Fibroblast of upper back skin (primary cell): ENCODE data around the gene GTPBP6.
"Not testable (repeated sequence)": the region's sequence is repeated elsewhere in the genome, so short reads cannot be mapped to it uniquely, and the experiment has no call there.

Experiments used
- DNase-seq: peaks from one replicate; pipeline ENCODE4 v3.0.0-alpha.2; 2013

GTPBP6 gene

DNA sequence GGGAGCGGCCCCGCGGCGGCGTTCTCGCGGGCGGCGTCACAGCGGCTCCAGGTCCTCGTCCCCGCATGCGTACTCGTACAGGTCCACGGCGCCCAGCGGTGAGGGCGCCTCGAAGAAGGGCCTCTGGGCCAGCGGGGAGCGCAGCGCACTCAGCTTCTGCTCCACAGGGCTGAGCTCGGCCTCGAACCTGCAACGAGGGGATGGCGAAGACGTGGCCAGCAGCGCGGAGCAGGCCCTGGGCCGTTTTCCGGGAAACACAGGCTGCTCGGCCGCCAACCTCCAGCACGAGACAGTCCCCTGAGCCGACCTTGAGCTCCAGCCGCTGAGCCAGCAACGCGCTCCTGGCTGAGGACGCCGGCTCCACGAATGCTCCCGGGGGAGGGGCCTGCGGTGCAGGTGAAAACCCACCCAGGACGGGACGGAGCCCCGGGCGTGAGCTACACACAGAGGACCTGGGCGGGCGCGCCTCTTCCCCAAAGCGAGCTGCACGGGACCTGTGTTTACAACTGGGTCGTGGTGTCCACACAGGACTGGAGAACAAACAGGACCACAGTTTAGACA, 15.8 kb upstream of the GTPBP6 start:
- no peak for DNase-seq

GRCh38 chrX:333611-334311, 15.2 kb upstream of the GTPBP6 start:
- no peak for DNase-seq

DNA sequence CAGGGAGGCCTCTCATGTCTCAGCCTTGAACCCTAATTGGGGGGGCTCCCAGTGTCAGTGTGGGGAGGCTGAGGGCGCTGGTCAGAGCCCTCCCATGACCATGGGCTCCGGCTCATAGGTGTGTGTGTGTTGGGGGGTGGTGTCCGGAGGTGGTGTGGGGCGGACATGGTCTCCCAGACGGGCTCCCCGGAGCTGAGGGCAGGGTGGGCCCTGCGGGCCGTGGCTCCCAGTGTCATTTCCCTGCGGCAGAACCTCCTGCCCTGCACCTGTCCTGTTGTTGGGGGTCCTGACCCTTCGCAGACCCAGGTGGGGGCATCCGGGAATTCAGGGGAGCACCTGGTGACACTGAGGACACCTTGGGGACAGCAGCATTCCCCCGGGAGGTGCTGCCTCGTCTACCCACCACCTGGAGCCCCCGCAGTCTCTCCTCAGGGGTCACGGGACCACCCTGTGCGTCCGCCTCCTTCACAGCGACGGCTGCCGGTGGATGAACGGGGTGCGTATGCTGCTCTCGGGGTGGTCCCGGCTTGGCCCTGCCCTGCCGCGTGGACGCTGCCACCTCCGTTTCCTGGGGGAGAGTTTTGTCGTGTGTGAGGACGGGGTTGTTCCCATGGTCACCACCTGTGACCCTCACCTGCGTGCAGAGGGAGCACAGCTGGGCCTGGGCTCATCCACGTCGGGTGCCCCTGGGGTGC, 14.5 kb upstream of the GTPBP6 start:
- DNase-seq, result no peak

GRCh38 chrX:332496-332860, 13.9 kb upstream of the GTPBP6 start:
- DNase-seq, result no peak

DNA sequence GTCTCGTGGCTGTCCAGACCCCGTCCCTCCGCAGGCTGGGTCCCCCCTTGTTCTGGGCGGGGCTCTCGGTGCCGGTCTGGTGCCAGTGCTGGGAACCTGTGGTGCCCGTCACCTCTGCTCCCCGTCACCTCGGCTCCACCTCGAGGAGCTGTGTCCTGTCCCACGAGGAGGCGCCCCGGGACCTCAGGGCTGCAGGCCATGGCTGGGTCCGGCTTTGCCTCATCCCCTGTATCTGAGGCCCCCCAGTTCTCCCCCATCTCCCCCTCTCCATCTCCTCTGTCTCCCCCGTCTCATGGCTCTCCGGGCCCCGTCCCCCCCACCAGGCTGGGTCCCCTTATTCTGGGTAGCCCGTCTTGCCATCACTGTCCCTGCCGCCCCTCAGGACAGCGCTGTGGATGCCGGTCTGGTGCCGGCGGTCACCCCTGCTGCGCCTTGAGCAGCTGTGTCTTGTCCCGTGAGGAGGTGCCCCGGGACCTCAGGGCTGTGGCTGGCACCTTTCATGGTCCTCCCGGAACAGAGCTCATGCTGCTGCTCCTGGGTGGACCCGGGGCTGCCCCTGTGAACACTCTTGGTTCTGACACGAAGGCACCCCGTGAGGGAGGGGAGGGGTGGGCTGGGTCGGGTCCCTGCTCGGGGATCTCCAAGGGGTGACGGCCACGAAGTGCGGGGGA, 13.4 kb upstream of the GTPBP6 start:
- no peak for DNase-seq

DNA sequence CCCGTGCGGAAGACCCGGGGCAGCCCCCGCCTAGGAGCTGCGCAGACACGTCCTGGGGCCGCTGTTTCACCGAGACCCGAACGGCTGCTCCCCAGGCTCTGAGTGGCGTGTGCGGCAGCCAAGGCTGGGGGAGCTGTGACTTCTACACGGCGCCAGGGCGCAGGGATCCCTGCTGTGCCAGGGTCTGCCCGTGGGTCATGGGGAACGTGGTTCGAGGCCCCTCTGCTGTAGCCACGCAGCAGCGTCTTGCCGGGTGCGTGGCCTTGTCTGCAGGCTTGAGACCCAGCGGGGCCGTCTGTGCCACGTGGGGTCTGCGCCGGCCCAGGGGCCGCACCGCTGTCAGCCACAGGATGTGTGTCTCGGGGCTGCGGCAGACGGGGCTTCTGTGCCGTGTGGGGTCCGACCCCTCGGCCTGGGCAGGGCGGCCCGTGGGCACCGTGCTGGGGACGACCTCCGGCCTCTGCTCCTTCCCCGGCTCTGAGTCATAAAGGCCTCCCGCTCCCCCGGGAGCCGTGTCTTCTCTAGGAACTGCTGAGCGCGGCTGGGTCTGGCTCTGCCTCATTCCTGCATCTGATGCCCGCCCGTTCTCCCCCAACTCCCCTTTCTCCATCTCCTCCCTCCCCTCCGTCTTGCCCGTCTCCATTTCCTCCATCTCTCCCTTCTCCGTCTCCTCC, 12.7 kb upstream of the GTPBP6 start:
- DNase-seq, result peak; percentile 63

- no peak for DNase-seq
Measured at GRCh38 chrX:330726-331150, 12.1 kb upstream of the GTPBP6 start.

DNA sequence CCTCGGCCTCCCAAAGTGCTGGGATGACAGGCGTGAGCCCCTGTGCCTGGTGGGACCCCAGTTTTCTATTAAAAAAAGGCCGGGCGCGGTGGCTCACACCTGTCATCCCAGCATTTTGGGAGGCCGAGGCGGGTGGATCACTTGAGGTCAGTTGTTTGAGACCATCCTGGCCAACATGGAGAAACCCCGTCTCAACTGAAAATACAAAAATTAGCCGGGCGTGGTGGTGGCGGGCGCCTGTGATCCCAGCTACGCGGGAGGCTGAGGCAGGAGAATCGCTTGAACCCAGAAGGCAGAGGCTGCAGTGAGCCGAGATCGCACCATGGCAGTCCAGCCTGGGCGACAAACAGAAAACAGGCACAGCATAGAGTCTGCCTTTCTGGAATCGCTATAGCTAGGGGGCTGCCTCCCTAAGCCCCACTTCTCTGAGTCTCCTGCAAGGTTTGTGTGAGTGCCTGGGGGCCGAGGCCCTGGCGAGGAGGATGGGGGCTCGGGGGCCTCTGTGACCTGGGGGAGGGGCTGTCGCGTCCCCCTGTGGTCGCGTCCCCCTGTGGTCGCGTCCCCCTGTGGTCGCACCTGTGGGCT, 11.6 kb upstream of the GTPBP6 start:
- DNase-seq, result not testable (repeated sequence)

- DNase-seq, result no peak
Measured at GRCh38 chrX:329291-329910, 10.8 kb upstream of the GTPBP6 start.

GRCh38 chrX:327660-328126, 9.1 kb upstream of the GTPBP6 start:
- DNase-seq, result no peak

DNA sequence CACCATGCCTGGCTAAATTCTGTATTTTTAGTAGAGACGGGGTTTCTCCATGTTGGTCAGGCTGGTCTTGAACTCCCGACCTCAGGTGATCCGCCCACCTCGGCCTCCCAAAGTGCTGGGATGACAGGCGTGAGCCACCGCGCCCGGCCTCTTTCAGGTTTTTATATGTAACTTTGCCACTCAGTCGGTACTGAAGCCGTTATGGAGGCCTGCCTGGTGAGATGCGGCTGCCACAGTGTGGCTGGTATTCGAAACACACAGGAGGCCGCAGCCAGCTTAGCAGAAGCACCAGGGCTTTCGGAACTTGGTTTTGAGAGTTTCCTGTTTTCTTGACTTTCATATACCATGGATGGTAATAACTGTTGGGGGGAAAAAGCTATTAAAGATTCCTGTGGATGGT, 6.1 kb upstream of the GTPBP6 start:
- not testable (repeated sequence) for DNase-seq

DNA sequence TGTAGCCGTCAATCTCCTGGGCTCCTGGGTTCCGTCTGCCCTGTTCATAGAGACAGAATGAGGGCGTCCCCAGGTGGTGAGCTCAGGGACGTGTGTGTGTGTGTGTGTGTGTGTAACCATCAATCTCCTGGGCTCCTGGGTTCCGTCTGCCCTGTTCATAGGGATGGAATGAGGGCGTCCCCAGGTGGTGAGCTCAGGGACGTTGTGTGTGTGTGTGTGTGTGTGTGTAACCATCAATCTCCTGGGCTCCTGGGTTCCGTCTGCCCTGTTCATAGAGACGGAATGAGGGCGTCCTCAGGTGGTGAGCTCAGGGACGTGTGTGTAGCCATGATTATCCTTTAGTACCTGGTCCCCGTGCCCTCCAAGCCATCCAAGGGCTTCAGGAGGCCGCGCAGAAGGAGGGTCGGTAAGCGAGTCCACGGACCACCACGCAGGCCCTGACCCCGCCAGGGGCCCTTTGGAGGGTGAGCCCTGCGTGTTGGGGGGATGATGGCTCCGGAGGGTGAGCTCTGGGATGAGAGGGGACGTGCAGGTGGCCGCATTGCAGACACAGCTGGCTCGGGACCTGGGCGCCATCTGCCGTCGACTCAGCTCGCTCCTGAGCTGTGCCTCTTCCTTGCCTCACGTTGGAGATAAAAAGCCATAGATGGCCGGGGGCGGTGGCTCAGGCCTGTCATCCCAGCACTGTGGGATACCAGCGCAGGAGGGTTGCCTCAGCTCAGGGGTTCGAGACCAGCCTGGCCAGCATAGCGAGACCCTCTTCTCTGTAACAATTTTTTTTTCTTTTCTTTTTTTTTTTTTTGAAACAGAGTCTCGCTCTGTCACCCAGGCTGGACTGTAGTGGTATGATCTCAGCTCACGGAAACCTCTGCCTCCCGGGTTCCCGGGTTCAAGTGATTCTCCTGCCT, 5.4 kb upstream of the GTPBP6 start:
- DNase-seq, result peak; percentile 40

DNA sequence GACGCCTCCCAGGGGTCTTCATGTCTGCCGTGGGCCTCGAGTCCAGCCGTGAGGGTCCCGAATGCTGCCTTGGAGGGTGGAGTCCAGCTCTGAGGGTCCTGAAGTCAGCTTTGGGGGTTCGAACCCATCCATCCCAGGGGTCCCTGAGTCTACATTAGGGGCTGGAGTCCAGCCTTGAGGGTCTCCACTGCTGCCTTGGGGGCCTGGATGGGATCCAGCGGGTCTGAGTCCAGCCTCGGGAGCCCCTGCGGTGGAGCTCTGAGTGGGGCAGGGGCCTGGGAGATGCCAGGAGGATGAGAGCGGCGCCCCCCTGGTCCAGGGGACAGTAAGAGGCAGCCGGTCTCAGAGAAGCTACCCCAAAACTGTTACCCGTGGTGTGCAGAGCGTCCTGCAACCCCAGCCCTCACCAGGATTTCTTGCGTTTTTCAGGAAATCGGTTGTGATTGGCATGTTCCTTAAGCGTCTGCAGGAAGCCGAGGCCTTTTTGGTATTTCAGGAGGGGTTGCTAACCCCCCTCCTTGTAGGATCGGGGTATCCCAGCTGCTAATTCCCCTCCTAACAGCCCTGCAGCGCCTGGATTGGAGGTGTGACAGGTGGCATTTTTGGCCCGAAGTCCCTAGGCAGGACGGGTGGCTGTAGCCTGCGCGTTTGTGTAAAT, 1.7 kb upstream of the GTPBP6 start:
- DNase-seq, result no peak

- no peak for DNase-seq
Measured at GRCh38 chrX:319579-320125, 1.1 kb upstream of the GTPBP6 start.

GRCh38 chrX:318068-318738, 393 bp downstream of the GTPBP6 start:
- peak; percentile 98 for DNase-seq

DNA sequence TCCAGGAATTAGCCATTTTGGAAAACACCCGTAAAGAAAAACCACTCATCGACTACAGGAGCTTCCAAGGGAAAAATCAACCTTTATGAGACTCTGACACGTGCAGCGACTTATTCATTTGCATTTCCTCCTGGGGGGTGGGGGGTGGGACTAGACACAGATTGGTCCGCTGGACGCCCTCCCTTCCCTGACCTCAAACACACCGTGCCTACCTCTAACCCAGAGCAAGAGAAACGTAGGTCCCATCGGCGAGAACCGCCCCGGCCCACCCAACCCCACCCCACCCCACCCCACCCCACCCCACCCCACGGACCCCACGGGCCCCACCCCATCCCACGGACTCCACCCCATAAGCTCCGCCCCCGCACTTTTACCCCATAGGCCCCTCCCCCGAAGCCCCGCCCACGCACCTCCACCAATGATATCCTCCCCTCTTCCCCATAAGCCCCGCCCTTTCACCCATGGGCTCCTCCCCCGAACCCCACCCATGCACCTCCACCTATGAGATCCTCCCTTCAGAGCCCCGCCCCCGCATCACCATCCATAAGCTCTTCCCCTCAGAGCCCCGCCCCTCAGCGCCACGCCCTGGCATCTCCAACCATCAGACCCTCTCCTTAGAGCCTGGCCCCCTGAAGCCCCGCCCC, 1.1 kb downstream of the GTPBP6 start:
- no peak for DNase-seq

DNA sequence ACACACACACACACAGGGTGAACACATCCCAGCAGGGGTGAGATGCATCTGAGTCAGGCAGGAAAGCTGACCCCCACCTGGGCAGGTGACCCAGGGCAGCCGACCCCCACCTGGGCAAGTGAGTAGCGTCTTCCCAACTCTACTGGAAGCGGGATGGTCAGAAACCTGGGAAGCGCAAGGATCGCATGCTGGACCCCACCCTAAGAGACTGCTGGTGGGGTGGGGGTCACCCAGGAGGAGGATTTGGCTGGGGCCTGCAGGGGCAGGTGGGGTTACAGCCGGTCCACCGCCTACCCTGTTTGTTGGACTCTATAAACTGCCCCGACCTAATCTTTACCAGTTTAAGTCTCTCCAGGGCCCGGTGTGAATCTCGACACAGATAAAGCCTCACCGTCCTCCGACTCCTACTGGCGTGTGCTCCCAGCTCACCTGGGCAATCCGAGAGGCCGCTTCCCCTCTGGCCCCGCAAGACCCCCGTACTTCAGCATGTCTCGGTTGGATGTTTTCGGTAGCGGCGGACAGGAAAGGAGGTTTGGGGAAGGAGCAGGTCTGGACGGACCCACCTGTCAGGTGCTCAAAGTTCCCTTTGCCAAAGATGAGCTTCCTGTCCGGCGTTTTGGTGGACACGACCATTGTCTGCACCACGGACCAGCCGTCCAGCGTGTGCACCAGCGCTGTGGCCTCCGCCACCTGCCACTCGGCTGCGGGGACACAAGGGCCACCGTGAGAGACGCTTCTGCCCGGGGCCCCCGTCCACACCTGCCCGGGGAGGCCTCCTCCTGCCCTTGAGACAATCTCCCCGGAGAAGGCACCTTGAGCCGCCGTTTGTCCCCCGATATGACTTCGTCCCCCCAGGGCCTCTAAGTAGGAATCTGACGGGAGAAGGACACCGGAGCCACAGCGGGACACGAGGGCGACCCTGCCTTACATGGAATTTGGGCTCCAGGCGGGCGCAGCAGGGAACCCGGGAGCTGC, 2.0 kb downstream of the GTPBP6 start:
- no peak for DNase-seq
